Esophagus muscularis mucosa (tissue), 4 donors: Measurements from ENCODE around the gene CDCA5. TPM values are rescaled to one million over a fixed set of nuclear protein-coding genes. Genes with fewer than 3 reads are reported as not detected.
"Not testable (repeated sequence)": the region's sequence is repeated elsewhere in the genome, so short reads cannot be mapped to it uniquely, and the experiment has no call there.

Experiments used
- DNase-seq: peaks from one replicate; pipeline ENCODE4 v3.0.0-alpha.2; 2017; ENCODE audit errors: extremely low spot score
- H3K27ac ChIP-seq, 4 donors: fragments of 200-600 bp; sonication (generic); replicated peaks in 1 of 4; 1 replicate in 3 of 4; 2 replicates in 1 of 4; pipeline ENCODE4 v1.5.1; 2016 to 2019; ENCODE audit warnings: mild to moderate bottlenecking in 1 of 4
- H3K27me3 ChIP-seq, 4 donors: fragments of 200-600 bp; sonication (generic); one replicate each; pipeline versions ENCODE4 v1.5.1 to v1.6.0; 2016 to 2019
- H3K36me3 ChIP-seq, 4 donors: fragments of 200-600 bp; sonication (generic); one replicate each; pipeline ENCODE4 v1.5.1; 2016 to 2019
- H3K4me1 ChIP-seq, 4 donors: fragments of 200-600 bp; sonication (generic); one replicate each; pipeline ENCODE4 v1.5.1; 2016 to 2019
- H3K4me3 ChIP-seq, 4 donors: fragments of 200-600 bp; sonication (generic); 1 replicate in 2 of 4; 2 replicates in 2 of 4; pipeline ENCODE4 v1.5.1; 2016 to 2019; ENCODE audit warnings: mild to moderate bottlenecking in 4 of 4, moderate library complexity in 1 of 4
- H3K9me3 ChIP-seq, 4 donors: fragments of 200-600 bp; sonication (generic); 1 replicate in 3 of 4; 2 replicates in 1 of 4; pipeline ENCODE4 v1.5.1; 2016 to 2019
- EP300 ChIP-seq: sonication (generic); formaldehyde crosslinking; IDR thresholded peaks from one replicate; pipeline ENCODE4 v1.6.1; 2017; ENCODE audit warnings: antibody characterized with exemption
- POLR2A ChIP-seq: fragments of 450-650 bp; IDR thresholded peaks from one replicate; pipeline ENCODE4 v1.6.1; 2017; ENCODE audit warnings: antibody characterized with exemption, moderate library complexity, mild to moderate bottlenecking, low read depth
- POLR2AphosphoS5 ChIP-seq, 2 donors: sonication (generic); formaldehyde crosslinking; IDR thresholded peaks; one replicate each; pipeline ENCODE4 v1.6.1; 2017; ENCODE audit warnings: antibody characterized with exemption in 2 of 2
- WGBS: methylation state at CpG from one replicate; pipeline ENCODE4 v1.1.5; 2018; 5-methylcytosine and 5-hydroxymethylcytosine counted together
- intact Hi-C: fragments of 100-400 bp; cut with DNase I; formaldehyde crosslinking; loops from one replicate; pipeline ENCODE4 v1.15.1; 2023
- total RNA-seq, 4 donors: library from RNA; depleted of rRNA; stranded (reverse); fragments of >200 nt; gene quantifications; one replicate each; pipeline versions ENCODE4 v1.1.0 to v1.2.1, GENCODE V29; 2016
- TF ChIP-seq, protein P1 (sequence below), 3 experiments: fragments of 200-600 bp in 2 of 3; fragments of 450-650 bp in 1 of 3; sonication (generic) in 2 of 3; IDR thresholded peaks; one replicate each; pipeline ENCODE4 v1.5.1; 2017 to 2019; ENCODE audit warnings: antibody characterized with exemption in 3 of 3, mild to moderate bottlenecking in 2 of 3, moderate library complexity in 1 of 3

Gene CDCA5
- total RNA-seq, 4 donors from 2014 or later: 0.33 to 1.1 (median 0.38) TPM

- peak within 1 kb of the TSS; percentile 93 to 95 (median 94) for H3K27ac ChIP-seq
- H3K4me1 ChIP-seq: peaks cover 29 to 47% (median 39%) of the 10 kb centered on the region in 4 donors
- H3K4me3 ChIP-seq: peak within 1 kb of the TSS; percentile 73 to 91 (median 82)
- TF ChIP-seq EP300: no peak
- peak; percentile 99 to 100 for TF ChIP-seq POLR2AphosphoS5 (IDR thresholded peaks at IDR 0.05)
- TF ChIP-seq POLR2A: peak; percentile 83
- TF ChIP-seq, protein P1, sequence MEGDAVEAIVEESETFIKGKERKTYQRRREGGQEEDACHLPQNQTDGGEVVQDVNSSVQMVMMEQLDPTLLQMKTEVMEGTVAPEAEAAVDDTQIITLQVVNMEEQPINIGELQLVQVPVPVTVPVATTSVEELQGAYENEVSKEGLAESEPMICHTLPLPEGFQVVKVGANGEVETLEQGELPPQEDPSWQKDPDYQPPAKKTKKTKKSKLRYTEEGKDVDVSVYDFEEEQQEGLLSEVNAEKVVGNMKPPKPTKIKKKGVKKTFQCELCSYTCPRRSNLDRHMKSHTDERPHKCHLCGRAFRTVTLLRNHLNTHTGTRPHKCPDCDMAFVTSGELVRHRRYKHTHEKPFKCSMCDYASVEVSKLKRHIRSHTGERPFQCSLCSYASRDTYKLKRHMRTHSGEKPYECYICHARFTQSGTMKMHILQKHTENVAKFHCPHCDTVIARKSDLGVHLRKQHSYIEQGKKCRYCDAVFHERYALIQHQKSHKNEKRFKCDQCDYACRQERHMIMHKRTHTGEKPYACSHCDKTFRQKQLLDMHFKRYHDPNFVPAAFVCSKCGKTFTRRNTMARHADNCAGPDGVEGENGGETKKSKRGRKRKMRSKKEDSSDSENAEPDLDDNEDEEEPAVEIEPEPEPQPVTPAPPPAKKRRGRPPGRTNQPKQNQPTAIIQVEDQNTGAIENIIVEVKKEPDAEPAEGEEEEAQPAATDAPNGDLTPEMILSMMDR (IDR thresholded peaks at IDR 0.05): peak in 1 of 3 experiments; percentile 27
- peak; percentile 99 for DNase-seq
- intact Hi-C loops: no loop called here
- H3K9me3 ChIP-seq: no peaks in the 10 kb centered on the region
- no peaks in the 10 kb centered on the region for H3K27me3 ChIP-seq
- under 1% methylated on average over 32 of the region's 64 CpGs for WGBS
- peaks cover 28 to 64% (median 58%) of the 10 kb centered on the region in 4 donors for H3K36me3 ChIP-seq
Observed at GRCh38 chr11:65121865-65122696, 38.2 kb upstream of the CDCA5 start, which contains the start of the genes FAU and MRPL49. Gene FAU, minus strand, starts transcription at chr11:65122134. Its CDS starts 321 bp downstream, at chr11:65121813. Gene MRPL49, plus strand, starts transcription at chr11:65122321. Its CDS starts 26 bp downstream, at chr11:65122347.

DNA sequence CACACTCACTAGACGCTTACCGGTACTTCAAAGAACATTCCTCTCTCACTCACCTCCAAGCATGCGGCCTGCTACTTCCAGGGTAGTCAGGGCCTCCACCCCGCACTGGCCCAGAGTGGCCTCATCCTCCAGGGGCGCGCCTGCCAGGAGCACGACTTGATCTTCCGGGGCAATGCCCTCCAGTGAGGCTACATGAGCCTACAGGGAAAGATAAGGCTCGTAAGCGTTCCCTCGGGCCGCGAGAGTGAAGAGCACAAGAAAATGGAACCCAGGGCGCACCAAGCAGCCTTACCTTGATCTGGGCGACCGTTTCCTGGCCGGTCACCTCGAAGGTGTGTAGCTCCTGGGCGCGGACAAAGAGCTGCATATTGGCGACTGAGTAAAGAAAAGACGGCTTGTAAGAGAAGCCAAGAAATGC is 37.6 kb upstream of the CDCA5 start:
- peaks cover 35 to 53% (median 46%) of the 10 kb centered on the region in 4 donors for H3K4me1 ChIP-seq
- intact Hi-C loops: no loop called here
- H3K36me3 ChIP-seq: peaks cover 26 to 59% (median 52%) of the 10 kb centered on the region in 4 donors
- H3K27ac ChIP-seq: peak overlapping the region; percentile 93 to 95 (median 94)
- H3K9me3 ChIP-seq: no peaks in the 10 kb centered on the region
- WGBS: 1% methylated on average over 22 of the region's 22 CpGs
- H3K27me3 ChIP-seq: no peaks in the 10 kb centered on the region
- no peak for DNase-seq
- TF ChIP-seq POLR2A (no peak), EP300 (no peak), POLR2AphosphoS5 (IDR thresholded peaks at IDR 0.05) (no peak)
- TF ChIP-seq, protein P1 (IDR thresholded peaks at IDR 0.05): no peak
- H3K4me3 ChIP-seq: peak overlapping the region; percentile 73 to 91 (median 82)

DNA sequence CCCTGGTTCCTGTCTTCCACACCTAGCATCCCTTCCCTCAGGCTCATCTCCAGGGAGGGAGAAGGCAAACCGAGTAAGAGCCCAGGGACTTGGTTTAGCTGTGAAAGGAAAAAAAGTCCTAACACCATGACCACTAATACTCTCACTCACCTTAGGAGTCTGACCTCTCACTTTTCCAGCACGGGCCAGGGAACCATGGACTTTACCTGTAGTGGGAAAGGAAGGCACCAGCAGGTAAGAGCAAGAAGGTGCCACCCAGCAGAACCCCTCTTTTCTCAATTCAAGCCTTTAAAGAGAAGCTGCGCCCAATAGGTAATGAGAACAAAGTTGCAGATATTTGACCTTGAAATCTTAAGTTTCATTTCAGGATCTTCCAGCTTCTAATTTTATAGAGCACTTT is 37.0 kb upstream of the CDCA5 start:
- H3K4me3 ChIP-seq: peak overlapping the region; percentile 73 to 91 (median 82)
- DNase-seq: no peak
- intact Hi-C loops: no loop called here
- TF ChIP-seq POLR2A (no peak), EP300 (no peak), POLR2AphosphoS5 (IDR thresholded peaks at IDR 0.05) (no peak)
- TF ChIP-seq, protein P1 (IDR thresholded peaks at IDR 0.05): no peak
- WGBS: 62% methylated on average over 3 of the region's 3 CpGs
- no peaks in the 10 kb centered on the region for H3K9me3 ChIP-seq
- peaks cover 42 to 59% (median 52%) of the 10 kb centered on the region in 4 donors for H3K4me1 ChIP-seq
- H3K27ac ChIP-seq: peak overlapping the region; percentile 93 to 95 (median 94)
- peaks cover 20 to 59% (median 52%) of the 10 kb centered on the region in 4 donors for H3K36me3 ChIP-seq
- H3K27me3 ChIP-seq: no peaks in the 10 kb centered on the region

DNA sequence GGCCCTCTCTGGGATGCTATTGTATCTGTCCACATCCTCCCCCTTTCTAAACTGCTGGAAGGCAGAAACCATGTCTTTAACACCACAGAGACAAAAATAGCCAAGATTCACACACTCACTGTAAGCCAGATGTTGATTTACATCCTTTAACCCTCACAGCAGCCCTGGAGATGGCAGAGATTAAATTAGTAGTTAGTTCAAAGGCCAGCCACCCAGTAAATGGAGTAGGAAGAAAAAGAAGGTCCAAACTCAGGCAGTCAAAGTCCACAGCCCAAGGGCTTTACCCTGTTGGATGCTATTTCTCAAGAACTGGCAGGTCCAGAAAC is 35.8 kb upstream of the CDCA5 start:
- TF ChIP-seq, protein P1 (IDR thresholded peaks at IDR 0.05): no peak
- TF ChIP-seq POLR2A (no peak), EP300 (no peak), POLR2AphosphoS5 (IDR thresholded peaks at IDR 0.05) (no peak)
- Histone ChIP-seq H3K4me1 (peaks cover 42 to 70% (median 56%) of the 10 kb centered on the region in 4 donors), H3K9me3 (no peaks in the 10 kb centered on the region), H3K27ac (peak overlapping the region in 1 of 4 donors; percentile 95), H3K36me3 (peaks cover 8 to 58% (median 46%) of the 10 kb centered on the region in 4 donors), H3K27me3 (no peaks in the 10 kb centered on the region), H3K4me3 (no peak overlapping the region)
- intact Hi-C loops: loop anchor here (5.0 kb wide), 1 partner anchor 197 kb away; the partner anchor contains the start of gene PPP2R5B
- no peak for DNase-seq

- peak overlapping the region; percentile 71 to 95 (median 82) for H3K27ac ChIP-seq
- H3K27me3 ChIP-seq, H3K4me3 ChIP-seq, H3K9me3 ChIP-seq, DNase-seq: not testable (repeated sequence)
- 88% methylated on average over 18 of the region's 18 CpGs for WGBS
- H3K36me3 ChIP-seq: peaks cover 5 to 54% (median 42%) of the 10 kb centered on the region in 4 donors
- peaks cover 42 to 69% (median 55%) of the 10 kb centered on the region in 4 donors for H3K4me1 ChIP-seq
- intact Hi-C loops: loop anchor here (5.0 kb wide), 1 partner anchor 197 kb away; the partner anchor contains the start of gene PPP2R5B
Observed at GRCh38 chr11:65118891-65119669, 35.2 kb upstream of the CDCA5 start.
